H1 (cell line): ENCODE measurements around the gene PROSER2.

ENCODE experiments used
- BACH1 ChIP-seq: IDR thresholded peaks from 2 replicates; pipeline ENCODE4 v1.6.1; 2012; ENCODE audit warnings: low read length, improper control_type of control experiment
- CHD2 ChIP-seq: IDR thresholded peaks from 2 replicates; pipeline ENCODE4 v1.6.1; 2012; ENCODE audit warnings: low read length, improper control_type of control experiment
- CHD7 ChIP-seq: fragments of 300-600 bp; sonication (generic); IDR thresholded peaks from 2 replicates; pipeline ENCODE4 v1.7.1; 2012; ENCODE audit warnings: low read length, moderate library complexity, mild to moderate bottlenecking, inconsistent platforms; ENCODE audit not compliant: insufficient replicate concordance
- CTCF ChIP-seq, 3 experiments: IDR thresholded peaks; 1 replicate in 2 of 3; 2 replicates in 1 of 3; pipeline versions ENCODE4 v1.5.1 to v1.6.1; 2011; ENCODE audit warnings: low read length in 3 of 3, mild to moderate bottlenecking in 3 of 3, inconsistent platforms in 2 of 3, low read depth in 1 of 3, moderate library complexity in 1 of 3; ENCODE audit not compliant: insufficient read depth in 1 of 3; ENCODE audit errors: control extremely low read depth in 1 of 3
- KDM1A ChIP-seq: fragments of 200-600, 300-600 bp; sonication (generic); IDR thresholded peaks from 2 replicates; pipeline ENCODE4 v1.7.1; 2016; ENCODE audit warnings: mild to moderate bottlenecking, low read length, borderline replicate concordance
- POLR2A ChIP-seq, 2 experiments: IDR thresholded peaks; 1 replicate in 1 of 2; 2 replicates in 1 of 2; pipeline ENCODE4 v1.6.1; 2011; ENCODE audit warnings: low read depth in 2 of 2, low read length in 2 of 2, mild to moderate bottlenecking in 2 of 2; ENCODE audit errors: control extremely low read depth in 1 of 2
- RBBP5 ChIP-seq: IDR thresholded peaks from 2 replicates; pipeline ENCODE4 v1.7.1; 2012; ENCODE audit warnings: low read depth, mild to moderate bottlenecking, inconsistent platforms, low read length, moderate library complexity, borderline replicate concordance

- TF ChIP-seq POLR2A (IDR thresholded peaks at IDR 0.05; ENCODE audit: control extremely low read depth in 1 of 2, low read depth in 2 of 2, low read length in 2 of 2): no peak
- no peak for TF ChIP-seq CHD7
- no peak for TF ChIP-seq KDM1A
- TF ChIP-seq CTCF (IDR thresholded peaks at IDR 0.05; ENCODE audit: control extremely low read depth in 1 of 3, insufficient read depth in 1 of 3, low read depth in 1 of 3, low read length in 3 of 3): no peak
- no peak for TF ChIP-seq RBBP5
- TF ChIP-seq CHD2: no peak
- TF ChIP-seq BACH1: no peak
Observed at GRCh38 chr10:11886138-11886474, 63.0 kb downstream of the PROSER2 start.
